GM18519 (cell line): Measurements from ENCODE around the gene CDC7.

Experiments used
- ATAC-seq: cut with Tn5 transposase; IDR thresholded peaks from one replicate; pipeline ENCODE4 v1.9.1; 2021; ENCODE audit warnings: mild to moderate bottlenecking, moderate library complexity; ENCODE audit not compliant: unreplicated experiment, low FRiP score

Gene CDC7

GRCh38 chr1:91546301-91546581, 45.6 kb downstream of the CDC7 start:
- no peak for ATAC-seq

- no peak for ATAC-seq
Observed at GRCh38 chr1:91546876-91547275, 46.2 kb downstream of the CDC7 start.

GRCh38 chr1:91548376-91549040, 47.9 kb downstream of the CDC7 start:
- ATAC-seq, result no peak

GRCh38 chr1:91549041-91549735, 48.5 kb downstream of the CDC7 start:
- no peak for ATAC-seq

- ATAC-seq, result no peak
Observed at GRCh38 chr1:91550961-91551360, 50.3 kb downstream of the CDC7 start.

- ATAC-seq, result no peak
Observed at GRCh38 chr1:91552091-91552490, 51.4 kb downstream of the CDC7 start.

GRCh38 chr1:91552596-91552995, 51.9 kb downstream of the CDC7 start:
- no peak for ATAC-seq

GRCh38 chr1:91553177-91553591, 52.5 kb downstream of the CDC7 start:
- ATAC-seq, result no peak

GRCh38 chr1:91555074-91555730, 54.6 kb downstream of the CDC7 start:
- no peak for ATAC-seq

- no peak for ATAC-seq
Observed at GRCh38 chr1:91555821-91556531, 55.3 kb downstream of the CDC7 start.

GRCh38 chr1:91556556-91556955, 55.9 kb downstream of the CDC7 start:
- ATAC-seq, result no peak

GRCh38 chr1:91557039-91557690, 56.5 kb downstream of the CDC7 start:
- ATAC-seq, result no peak

GRCh38 chr1:91557826-91558225, 57.2 kb downstream of the CDC7 start:
- ATAC-seq, result no peak

- no peak for ATAC-seq
Observed at GRCh38 chr1:91559046-91559750, 58.5 kb downstream of the CDC7 start.

GRCh38 chr1:91559838-91560565, 59.4 kb downstream of the CDC7 start:
- no peak for ATAC-seq

- no peak for ATAC-seq
Observed at GRCh38 chr1:91564888-91565701, 64.4 kb downstream of the CDC7 start.

- ATAC-seq, result no peak
Observed at GRCh38 chr1:91567583-91567982, 66.9 kb downstream of the CDC7 start.

GRCh38 chr1:91568261-91568660, 67.6 kb downstream of the CDC7 start:
- ATAC-seq, result no peak
